CD8-positive, alpha-beta memory T cell (primary cell): Measurements from ENCODE around the gene IL33. TPM values are rescaled to one million over a fixed set of nuclear protein-coding genes. Genes with fewer than 3 reads are reported as not detected.

Source experiments
- CTCF ChIA-PET: fragments of 350-600 bp; sonication (Branson Sonifier 250); formaldehyde crosslinking; loops from one replicate; lab custom pipeline; 2021; ENCODE audit warnings: antibody characterized with exemption; lab: Charles Lee
- POLR2A ChIA-PET: fragments of 350-600 bp; sonication (Branson Sonifier 250); formaldehyde crosslinking; loops from one replicate; lab custom pipeline; 2021; ENCODE audit warnings: antibody characterized with exemption; lab: Charles Lee
- DNase-seq, 5 donors: peaks; one replicate each; pipeline versions ENCODE4 v3.0.0 to v3.0.0-alpha.2; 2020 to 2022; ENCODE audit warnings: mixed read lengths in 1 of 5
- H3K27ac ChIP-seq: one replicate; pipeline ENCODE4 v1.7.0; 2013; ENCODE audit warnings: low read depth, mild to moderate bottlenecking, low read length, moderate library complexity
- H3K27me3 ChIP-seq: 2 replicates; pipeline ENCODE4 v1.7.0; 2013; ENCODE audit warnings: low read length, mild to moderate bottlenecking; ENCODE audit not compliant: insufficient read depth, poor library complexity, severe bottlenecking
- H3K36me3 ChIP-seq: 2 replicates; pipeline ENCODE4 v1.7.0; 2013; ENCODE audit warnings: mild to moderate bottlenecking, low read length, moderate library complexity; ENCODE audit not compliant: insufficient read depth
- H3K4me1 ChIP-seq: 2 replicates; pipeline ENCODE4 v1.7.0; 2013; ENCODE audit warnings: mild to moderate bottlenecking, low read length, moderate library complexity; ENCODE audit not compliant: insufficient read depth
- H3K4me3 ChIP-seq: 2 replicates; pipeline ENCODE4 v1.7.0; 2013; ENCODE audit warnings: mild to moderate bottlenecking, low read length
- H3K9me3 ChIP-seq: 2 replicates; pipeline ENCODE4 v1.7.0; 2013; ENCODE audit warnings: mild to moderate bottlenecking, low read length
- H3K27ac Mint-ChIP-seq, 8 donors: one replicate each; pipeline ENCODE4 v1.8.0; 2020 to 2021; ENCODE audit warnings: mixed read lengths in 8 of 8, mild to moderate bottlenecking in 6 of 8, inconsistent platforms in 3 of 8, moderate library complexity in 3 of 8
- H3K27me3 Mint-ChIP-seq, 2 donors: one replicate each; pipeline ENCODE4 v1.8.0; 2020 to 2021; ENCODE audit warnings: mixed read lengths in 2 of 2, mild to moderate bottlenecking in 1 of 2, moderate library complexity in 1 of 2
- H3K36me3 Mint-ChIP-seq, 3 donors: one replicate each; pipeline ENCODE4 v1.8.0; 2020 to 2021; ENCODE audit warnings: mixed read lengths in 3 of 3, inconsistent platforms in 1 of 3, mild to moderate bottlenecking in 1 of 3
- H3K4me1 Mint-ChIP-seq, 3 donors: one replicate each; pipeline ENCODE4 v1.8.0; 2020 to 2021; ENCODE audit warnings: mixed read lengths in 3 of 3, inconsistent platforms in 1 of 3, mild to moderate bottlenecking in 1 of 3
- H3K4me3 Mint-ChIP-seq, 7 donors: one replicate each; pipeline ENCODE4 v1.8.0; 2020 to 2021; ENCODE audit warnings: mixed read lengths in 7 of 7, mild to moderate bottlenecking in 6 of 7, moderate library complexity in 4 of 7, inconsistent platforms in 2 of 7
- H3K9me3 Mint-ChIP-seq, 5 donors: one replicate each; pipeline ENCODE4 v1.8.0; 2020 to 2022; ENCODE audit warnings: mixed read lengths in 5 of 5, mild to moderate bottlenecking in 3 of 5, moderate library complexity in 2 of 5, inconsistent platforms in 1 of 5
- polyA plus RNA-seq: library from polyadenylated mRNA; unstranded; fragments of 300-500 nt; fragmentation: Illumina TruSeq; gene quantifications from one replicate; pipeline ENCODE4 v1.2.3, GENCODE V29; 2021
- total RNA-seq, 2 experiments: library from RNA; stranded (reverse); gene quantifications; one replicate each; pipeline ENCODE4 v1.2.3, GENCODE V29; 2021

The IL33 gene
- total and polyA plus RNA-seq, 3 experiments from 2014 or later, result not detected

DNA sequence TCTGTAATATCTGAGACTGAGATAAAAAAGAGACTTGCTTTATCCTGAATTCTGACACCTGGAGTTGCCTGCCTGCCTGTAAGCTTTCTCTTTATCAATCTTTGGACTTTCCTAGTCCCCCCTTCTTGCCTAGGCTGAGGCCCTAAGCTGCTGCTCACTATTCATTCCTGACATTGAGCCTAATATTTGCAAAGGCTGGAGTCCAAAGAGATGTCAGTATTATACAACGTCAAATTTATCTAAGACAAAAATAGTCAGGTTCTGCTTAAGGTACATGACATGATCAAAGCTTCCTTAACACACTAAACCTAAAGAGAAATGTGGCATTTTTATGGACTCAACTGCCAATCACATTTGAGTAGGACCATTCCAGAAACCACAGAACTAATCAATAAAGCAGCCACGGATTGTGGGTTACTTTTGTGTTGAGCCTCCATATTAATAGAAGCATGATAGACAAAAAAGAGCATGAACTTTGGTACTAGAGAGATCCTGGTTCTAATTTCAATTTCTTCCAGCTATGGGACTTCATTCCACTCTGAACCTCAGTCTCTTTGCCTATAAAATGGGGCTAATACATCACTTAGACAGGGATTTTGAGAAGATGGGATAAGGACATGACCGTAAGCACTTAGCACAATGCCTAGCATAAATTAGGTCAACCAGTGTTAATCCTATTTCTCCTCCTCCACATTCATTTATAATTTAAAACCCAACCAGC, 56.1 kb downstream of the IL33 start:
- no peaks in the 10 kb centered on the region for H3K4me1 Mint-ChIP-seq
- no peak for DNase-seq
- peaks cover 13 to 28% of the 10 kb centered on the region in 2 donors for H3K27me3 Mint-ChIP-seq
- ChIA-PET POLR2A (no interaction called here), CTCF (no interaction called here)
- Histone ChIP-seq H3K27me3 (no peaks in the 10 kb centered on the region), H3K27ac (no peak overlapping the region), H3K36me3 (no peaks in the 10 kb centered on the region), H3K4me3 (no peak overlapping the region), H3K9me3 (no peaks in the 10 kb centered on the region), H3K4me1 (no peaks in the 10 kb centered on the region)
- no peaks in the 10 kb centered on the region for H3K9me3 Mint-ChIP-seq
- no peaks in the 10 kb centered on the region for H3K36me3 Mint-ChIP-seq
- no peak overlapping the region for H3K27ac Mint-ChIP-seq
- H3K4me3 Mint-ChIP-seq, result no peak overlapping the region

DNA sequence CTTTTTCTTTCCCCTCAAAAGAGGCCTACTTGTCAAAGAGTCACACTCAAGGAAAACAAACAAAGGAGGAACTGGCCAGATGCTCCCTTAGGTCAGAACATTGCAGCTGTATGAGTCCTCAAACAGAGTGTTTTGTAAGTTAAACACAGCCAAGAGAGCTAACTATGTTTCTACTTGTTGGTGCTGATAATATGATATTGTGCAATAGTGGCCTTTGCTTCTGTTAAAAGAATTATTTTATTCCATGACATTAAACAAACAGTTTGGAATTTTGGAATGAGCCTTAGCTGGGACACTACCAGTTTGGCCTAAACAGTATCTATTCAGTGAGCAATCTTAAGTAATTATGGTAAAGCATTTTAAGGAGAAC, 56.6 kb downstream of the IL33 start:
- Mint-ChIP-seq H3K36me3 (no peaks in the 10 kb centered on the region), H3K9me3 (no peaks in the 10 kb centered on the region), H3K4me3 (no peak overlapping the region), H3K27ac (no peak overlapping the region), H3K4me1 (no peaks in the 10 kb centered on the region), H3K27me3 (peaks cover 13 to 22% of the 10 kb centered on the region in 2 donors)
- no peak for DNase-seq
- ChIA-PET CTCF (no interaction called here), POLR2A (no interaction called here)
- Histone ChIP-seq H3K9me3 (no peaks in the 10 kb centered on the region), H3K4me1 (no peaks in the 10 kb centered on the region), H3K27me3 (no peaks in the 10 kb centered on the region), H3K4me3 (no peak overlapping the region), H3K27ac (no peak overlapping the region), H3K36me3 (no peaks in the 10 kb centered on the region)

DNA sequence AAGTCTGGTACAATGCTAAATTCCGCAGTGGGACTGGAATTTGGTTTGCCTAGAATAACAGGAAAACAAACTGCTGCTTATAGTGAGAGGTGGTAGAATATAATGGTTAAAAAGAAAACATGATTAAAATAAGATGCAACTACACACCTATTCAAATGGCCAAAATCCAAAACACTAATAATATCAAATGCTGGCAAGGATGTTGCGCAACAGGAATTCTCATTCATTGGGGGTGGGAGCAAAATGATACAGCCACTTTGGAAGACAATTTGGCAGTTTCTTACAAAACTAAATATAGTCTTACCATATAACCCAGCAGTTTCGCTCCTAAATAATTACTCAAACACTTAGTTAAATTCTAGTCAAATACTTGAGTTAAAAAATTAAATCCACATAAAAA, 61.8 kb downstream of the IL33 start:
- POLR2A ChIA-PET, result no interaction called here
- H3K4me1 Mint-ChIP-seq, result no peaks in the 10 kb centered on the region
- CTCF ChIA-PET, result no interaction called here
- DNase-seq, result no peak
- Histone ChIP-seq H3K27me3 (no peaks in the 10 kb centered on the region), H3K4me1 (no peaks in the 10 kb centered on the region), H3K9me3 (no peaks in the 10 kb centered on the region), H3K36me3 (no peaks in the 10 kb centered on the region), H3K4me3 (no peak overlapping the region), H3K27ac (no peak overlapping the region)
- H3K27me3 Mint-ChIP-seq, result peaks cover 3 to 4% of the 10 kb centered on the region in 2 donors
- H3K9me3 Mint-ChIP-seq, result no peaks in the 10 kb centered on the region
- no peaks in the 10 kb centered on the region for H3K36me3 Mint-ChIP-seq
- H3K4me3 Mint-ChIP-seq, result no peak overlapping the region
- no peak overlapping the region for H3K27ac Mint-ChIP-seq

DNA sequence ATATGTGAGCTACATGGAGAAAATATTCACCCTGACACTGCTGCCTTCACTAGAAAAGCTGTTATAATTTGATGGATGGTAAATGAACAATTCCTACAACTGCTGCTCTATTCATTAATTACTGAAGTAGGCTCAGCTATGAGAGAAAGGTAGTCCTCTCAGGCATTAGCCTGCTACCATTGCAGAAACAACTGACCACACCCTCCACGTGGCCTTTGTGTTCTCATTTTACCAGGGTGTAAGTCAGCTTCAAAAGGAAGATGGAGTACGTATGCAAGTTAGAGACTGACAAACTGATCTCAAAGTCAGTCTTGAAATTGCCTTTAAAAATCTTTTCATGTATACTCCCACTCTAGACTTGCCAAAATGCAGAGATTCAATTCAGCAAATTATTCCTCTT, 86.3 kb downstream of the IL33 start:
- no peak overlapping the region for H3K27ac ChIP-seq
- POLR2A ChIA-PET, result no interaction called here
- no peaks in the 10 kb centered on the region for H3K4me1 ChIP-seq
- no peak for DNase-seq
- Mint-ChIP-seq H3K27ac (no peak overlapping the region), H3K4me3 (no peak overlapping the region), H3K9me3 (peaks cover 0 to 7% (median 0%) of the 10 kb centered on the region in 5 donors), H3K4me1 (no peaks in the 10 kb centered on the region), H3K27me3 (peaks cover 9 to 18% of the 10 kb centered on the region in 2 donors), H3K36me3 (no peaks in the 10 kb centered on the region)
- H3K36me3 ChIP-seq, result no peaks in the 10 kb centered on the region
- H3K4me3 ChIP-seq, result no peak overlapping the region
- CTCF ChIA-PET, result no interaction called here
- H3K27me3 ChIP-seq, result peaks cover 2% of the 10 kb centered on the region
- H3K9me3 ChIP-seq, result no peaks in the 10 kb centered on the region

DNA sequence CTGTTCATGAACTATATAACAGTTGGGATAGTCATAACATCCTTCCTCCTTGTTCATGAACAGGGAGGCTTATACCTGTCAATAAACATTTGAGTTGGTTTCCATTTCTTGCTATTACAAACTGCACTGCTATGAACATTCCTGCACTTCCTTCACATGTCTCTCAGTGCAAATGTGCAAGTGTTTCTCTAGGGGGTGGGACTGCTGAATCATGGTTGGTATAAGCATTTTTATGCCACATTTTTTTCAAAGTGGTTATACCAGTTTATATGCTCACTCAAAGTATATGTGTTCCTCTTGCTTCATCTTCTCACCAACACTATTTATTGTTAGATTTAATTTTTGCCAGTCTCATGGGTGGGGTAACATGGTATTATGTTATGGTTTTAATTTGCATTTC, 86.8 kb downstream of the IL33 start:
- Mint-ChIP-seq H3K4me1 (no peaks in the 10 kb centered on the region), H3K4me3 (no peak overlapping the region), H3K27ac (no peak overlapping the region), H3K36me3 (no peaks in the 10 kb centered on the region), H3K27me3 (peaks cover 9 to 19% of the 10 kb centered on the region in 2 donors), H3K9me3 (peaks cover 0 to 7% (median 0%) of the 10 kb centered on the region in 5 donors)
- H3K4me1 ChIP-seq, result no peaks in the 10 kb centered on the region
- ChIA-PET POLR2A (no interaction called here), CTCF (no interaction called here)
- no peaks in the 10 kb centered on the region for H3K36me3 ChIP-seq
- H3K9me3 ChIP-seq, result no peaks in the 10 kb centered on the region
- peaks cover 3% of the 10 kb centered on the region for H3K27me3 ChIP-seq
- no peak overlapping the region for H3K27ac ChIP-seq
- no peak overlapping the region for H3K4me3 ChIP-seq
- DNase-seq, result no peak

DNA sequence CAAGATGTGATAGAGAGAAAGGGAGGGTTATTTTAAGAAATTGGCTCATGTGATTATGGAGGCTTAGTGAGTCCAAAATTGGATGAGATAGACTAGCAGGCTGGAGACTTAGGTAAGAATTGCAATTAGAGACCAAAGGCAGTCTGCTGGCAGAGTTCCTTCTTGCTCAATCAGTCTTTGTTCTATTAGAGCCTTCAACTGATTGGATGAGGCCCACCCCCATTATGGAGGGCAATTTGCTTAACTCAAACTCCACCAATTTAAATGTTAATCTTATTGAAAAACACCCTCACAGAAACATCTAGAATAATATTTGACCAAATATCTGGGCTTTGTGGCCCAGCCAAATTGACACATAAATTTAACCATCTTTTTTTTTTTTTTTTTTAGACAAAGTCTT, 88.6 kb downstream of the IL33 start:
- Histone ChIP-seq H3K27ac (no peak overlapping the region), H3K4me3 (no peak overlapping the region), H3K4me1 (no peaks in the 10 kb centered on the region), H3K36me3 (no peaks in the 10 kb centered on the region), H3K9me3 (no peaks in the 10 kb centered on the region), H3K27me3 (peaks cover 3% of the 10 kb centered on the region)
- peaks cover 9 to 19% of the 10 kb centered on the region in 2 donors for H3K27me3 Mint-ChIP-seq
- CTCF ChIA-PET, result no interaction called here
- POLR2A ChIA-PET, result no interaction called here
- peaks cover 0 to 4% (median 0%) of the 10 kb centered on the region in 5 donors for H3K9me3 Mint-ChIP-seq
- no peak overlapping the region for H3K27ac Mint-ChIP-seq
- H3K36me3 Mint-ChIP-seq, result no peaks in the 10 kb centered on the region
- H3K4me3 Mint-ChIP-seq, result no peak overlapping the region
- H3K4me1 Mint-ChIP-seq, result no peaks in the 10 kb centered on the region
- DNase-seq, result no peak

DNA sequence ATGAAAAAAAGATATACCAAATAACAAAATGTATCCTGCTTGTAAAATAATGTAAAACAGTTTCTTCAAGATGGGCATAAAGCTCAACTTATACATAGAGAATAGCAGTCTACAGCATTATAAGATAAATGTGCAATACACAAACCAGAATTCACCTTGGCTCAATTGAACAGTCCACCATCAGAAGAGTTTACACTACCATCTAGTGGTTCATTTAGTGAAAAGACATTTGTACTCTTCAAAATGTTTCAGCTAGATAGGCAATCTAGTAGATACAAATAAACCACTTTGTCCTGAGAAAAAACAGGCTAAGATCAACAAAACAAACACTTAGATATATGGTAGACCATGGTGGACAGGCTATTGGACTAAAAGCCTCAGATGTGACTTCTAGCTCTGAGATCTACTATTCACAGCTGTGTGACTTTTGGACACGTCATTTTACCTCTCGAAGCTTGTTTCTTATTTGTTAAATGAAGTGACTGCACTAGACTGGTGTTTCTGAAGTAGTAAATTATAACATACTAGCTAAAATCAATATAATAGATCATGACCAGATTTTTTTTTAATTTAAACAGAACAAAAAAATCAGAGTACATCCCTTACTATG, 90.5 kb downstream of the IL33 start:
- POLR2A ChIA-PET, result interaction anchor here (0.6 kb wide), 1 partner anchor 328 kb away, joined by 3 read pairs; no protein-coding TSS in a partner anchor
- Histone ChIP-seq H3K27me3 (peaks cover 3% of the 10 kb centered on the region), H3K27ac (no peak overlapping the region), H3K4me1 (no peaks in the 10 kb centered on the region), H3K36me3 (no peaks in the 10 kb centered on the region), H3K9me3 (no peaks in the 10 kb centered on the region), H3K4me3 (no peak overlapping the region)
- peak in 1 of 5 donors; percentile 5 for DNase-seq
- CTCF ChIA-PET, result interaction anchor here (0.6 to 3.1 kb wide), 5 partner anchors 111 to 420 kb away, joined by 3 to 23 read pairs (median 4); no protein-coding TSS in a partner anchor
- peaks cover 9 to 19% of the 10 kb centered on the region in 2 donors for H3K27me3 Mint-ChIP-seq
- no peak overlapping the region for H3K4me3 Mint-ChIP-seq
- no peaks in the 10 kb centered on the region for H3K9me3 Mint-ChIP-seq
- no peaks in the 10 kb centered on the region for H3K36me3 Mint-ChIP-seq
- no peaks in the 10 kb centered on the region for H3K4me1 Mint-ChIP-seq
- H3K27ac Mint-ChIP-seq, result no peak overlapping the region
